ENCODE data around the gene EIF2AK2.

Gene EIF2AK2

GRCh38 chr2:37098416-37099118 lies 58.2 kb downstream of the EIF2AK2 start:
- no peak for DNase-seq

GRCh38 chr2:37096568-37096967 lies 60.2 kb downstream of the EIF2AK2 start:
- no peak for DNase-seq

- no peak for DNase-seq
These were observed 64.9 kb downstream of the EIF2AK2 start for GRCh38 chr2:37091873-37092272.

- no peak for DNase-seq
These were observed 66.7 kb downstream of the EIF2AK2 start for GRCh38 chr2:37090019-37090477.

GRCh38 chr2:37085731-37086147 lies 71.0 kb downstream of the EIF2AK2 start:
- DNase-seq = peak; percentile 8

GRCh38 chr2:37084797-37085196 lies 72.0 kb downstream of the EIF2AK2 start:
- DNase-seq = no peak

GRCh38 chr2:37083873-37084794 lies 72.6 kb downstream of the EIF2AK2 start, which contains the start of the genes GPATCH11 and HEATR5B:
GPATCH11 (plus strand) TSS chr2:37084518; CDS start chr2:37088382, 3,864 bp downstream.
HEATR5B (minus strand) TSS chr2:37084372; CDS start chr2:37083414, 958 bp downstream.
- peak; percentile 96 for DNase-seq

- DNase-seq = no peak
These were observed 76.1 kb downstream of the EIF2AK2 start for GRCh38 chr2:37080689-37081088.

GRCh38 chr2:37080266-37080665 lies 76.5 kb downstream of the EIF2AK2 start:
- DNase-seq = no peak

GRCh38 chr2:37070931-37071330 lies 85.8 kb downstream of the EIF2AK2 start:
- no peak for DNase-seq

- DNase-seq = no peak
These were observed 88.1 kb downstream of the EIF2AK2 start for GRCh38 chr2:37068686-37069085.

- no peak for DNase-seq
These were observed 95.0 kb downstream of the EIF2AK2 start for GRCh38 chr2:37061776-37062175.

- DNase-seq = no peak
These were observed 95.6 kb downstream of the EIF2AK2 start for GRCh38 chr2:37061013-37061711.

GRCh38 chr2:37060446-37060845 lies 96.3 kb downstream of the EIF2AK2 start:
- DNase-seq = no peak

GRCh38 chr2:37059841-37060240 lies 96.9 kb downstream of the EIF2AK2 start:
- no peak for DNase-seq

GRCh38 chr2:37052600-37053332 lies 104.0 kb downstream of the EIF2AK2 start:
- no peak for DNase-seq

All from fibroblast of skin of scalp (primary cell).